AG20443 (cell line): ENCODE results near the gene ZFYVE21.
"Not testable (repeated sequence)": the region's sequence is repeated elsewhere in the genome, so short reads cannot be mapped to it uniquely, and the experiment has no call there.

Experiments
- DNase-seq: peaks from one replicate; pipeline ENCODE4 v3.0.0; 2012; ENCODE audit warnings: low spot score, mixed read lengths

ZFYVE21 gene

GRCh38 chr14:103715052-103716000 is at the start of gene ZFYVE21, which contains the start of gene XRCC3:
Gene ZFYVE21 (plus strand): TSS chr14:103715810. CDS start chr14:103715842, 32 bp downstream.
Gene XRCC3 (minus strand): TSS chr14:103715451. CDS start chr14:103711087, 4,364 bp downstream.
- peak; percentile 100 for DNase-seq

DNA sequence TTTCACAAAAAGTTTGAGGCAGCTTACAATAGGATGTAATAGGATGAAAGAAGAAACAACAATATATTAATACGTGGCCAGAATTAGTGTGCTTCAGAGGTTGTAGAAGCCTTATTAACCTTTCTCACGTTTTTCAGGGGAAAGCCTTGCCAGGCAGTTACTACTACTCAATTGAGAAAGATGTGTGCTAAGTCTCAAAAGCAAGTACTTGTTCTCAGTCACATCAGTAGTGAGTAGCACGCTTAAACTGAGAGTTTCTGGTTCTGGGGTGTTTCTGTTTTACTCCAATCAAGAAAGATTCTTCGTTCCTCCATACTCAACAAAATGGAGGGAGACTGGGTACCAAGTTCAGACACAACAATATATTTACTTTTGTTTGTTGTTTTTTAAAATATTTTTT is 47.9 kb upstream of the ZFYVE21 start:
- DNase-seq: no peak

DNA sequence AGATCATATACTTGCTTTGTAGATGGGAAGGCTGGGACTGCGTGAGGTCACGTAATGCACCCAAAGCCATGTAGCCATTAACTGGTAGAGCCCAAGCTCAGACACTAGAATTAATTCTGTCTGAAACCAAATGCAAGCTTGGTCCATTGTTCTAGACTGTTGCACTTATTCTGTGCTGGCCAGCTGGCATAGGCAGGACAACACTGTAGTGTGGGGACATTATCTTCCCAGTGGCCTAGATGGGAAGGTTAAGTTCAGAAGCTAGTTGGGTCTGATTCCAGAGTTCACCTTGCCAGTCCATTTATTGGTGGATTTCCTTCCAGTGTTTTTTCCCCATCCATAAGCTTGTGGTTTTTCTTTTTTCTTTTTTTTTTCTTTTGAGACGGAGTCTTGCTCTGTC is 47.5 kb upstream of the ZFYVE21 start:
- DNase-seq: no peak

GRCh38 chr14:103669370-103669769 is 46.2 kb upstream of the ZFYVE21 start:
- no peak for DNase-seq

- no peak for DNase-seq
These were observed 43.7 kb upstream of the ZFYVE21 start for GRCh38 chr14:103671911-103672310.

DNA sequence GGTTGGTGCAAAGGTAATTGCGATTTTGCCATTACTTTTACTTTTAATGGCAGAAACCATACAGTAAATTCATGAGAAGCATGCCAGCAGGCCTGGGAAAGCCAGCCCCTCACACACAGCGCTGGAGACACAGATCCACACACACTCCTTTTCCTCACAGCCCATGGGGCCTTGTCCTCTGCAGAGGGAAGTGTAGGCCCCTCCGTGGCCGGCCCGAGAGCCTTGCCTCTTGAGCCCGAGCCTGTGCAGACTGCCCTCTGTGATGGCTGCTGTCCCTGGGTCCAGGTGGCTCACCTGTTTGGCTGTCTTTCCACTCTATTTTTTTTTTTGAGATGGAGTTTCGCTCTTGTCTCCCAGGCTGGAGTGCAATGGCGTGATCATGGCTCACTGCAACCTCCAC is 39.7 kb upstream of the ZFYVE21 start:
- DNase-seq: no peak

DNA sequence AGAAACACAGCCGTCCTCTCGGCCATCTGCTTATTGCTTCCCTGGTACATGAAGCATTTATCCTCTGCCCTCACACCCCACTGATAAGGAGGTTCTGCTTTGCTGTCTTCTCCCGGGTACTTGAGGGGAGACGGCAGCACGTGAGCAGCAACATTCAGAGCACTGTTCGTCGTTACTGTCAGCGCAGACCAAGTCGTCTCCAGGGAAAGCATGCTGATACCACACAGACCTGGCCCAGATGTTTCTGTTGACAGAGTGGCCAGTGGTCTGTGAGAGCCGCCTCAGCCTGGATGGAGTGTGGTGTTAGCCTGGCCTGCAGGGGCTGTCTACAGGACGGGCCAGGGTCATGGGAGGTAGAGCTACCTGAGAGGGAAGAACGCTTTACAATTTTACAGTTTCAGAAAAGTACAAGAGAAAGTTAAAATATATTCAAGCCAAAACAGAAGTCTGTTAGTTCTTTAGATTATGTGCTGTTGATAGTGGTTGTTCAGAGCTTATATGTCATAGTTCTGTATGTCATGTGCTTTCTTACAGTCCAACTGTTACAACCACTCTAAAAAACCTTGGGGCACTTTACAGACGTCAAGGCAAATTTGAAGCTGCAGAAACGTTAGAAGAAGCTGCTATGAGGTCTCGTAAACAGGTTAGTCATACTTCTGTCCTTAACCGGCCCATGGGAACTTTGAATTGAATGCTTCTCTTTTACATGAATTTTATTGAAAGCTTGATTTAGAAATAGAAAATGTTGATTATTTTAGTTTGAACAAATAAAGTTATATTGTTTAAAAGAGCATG is 38.5 kb upstream of the ZFYVE21 start:
- DNase-seq: no peak

GRCh38 chr14:103679351-103679750 is 36.3 kb upstream of the ZFYVE21 start:
- DNase-seq: peak; percentile 60

DNA sequence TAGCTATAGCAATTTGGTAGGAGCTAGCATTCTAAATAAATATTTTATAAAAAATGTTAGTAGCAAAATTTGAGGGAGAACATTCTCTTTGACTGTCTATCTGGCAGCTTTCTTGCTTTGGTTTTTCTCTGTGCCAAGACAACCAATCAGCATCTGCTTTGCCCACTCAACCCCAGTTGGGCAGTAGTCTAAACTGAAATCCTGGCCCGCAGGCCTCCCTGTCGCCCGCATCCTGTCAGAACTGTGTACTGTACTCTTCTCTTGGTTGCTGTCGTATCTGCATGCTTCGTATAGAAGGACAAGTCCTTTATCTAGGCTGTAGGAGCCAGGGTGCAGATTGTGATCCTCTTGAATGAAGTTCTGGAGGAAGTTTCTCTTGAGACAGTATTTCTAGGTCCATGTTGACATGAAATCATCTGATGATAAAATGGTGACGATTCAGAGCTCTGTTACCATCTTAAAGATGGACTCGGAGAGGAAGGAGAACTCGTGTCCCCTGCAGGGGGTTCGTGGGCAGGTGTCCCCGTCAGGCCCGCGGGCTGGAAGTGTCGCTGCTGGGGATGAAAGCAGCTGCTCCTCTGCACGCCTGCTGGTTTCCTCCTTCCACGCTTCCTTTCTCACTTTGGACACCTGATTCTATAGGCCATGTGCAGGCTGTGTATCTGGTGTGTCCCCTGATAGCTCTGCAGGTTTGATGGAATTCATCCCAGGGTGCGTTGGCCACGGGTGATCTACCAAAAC is 34.9 kb upstream of the ZFYVE21 start:
- no peak for DNase-seq

DNA sequence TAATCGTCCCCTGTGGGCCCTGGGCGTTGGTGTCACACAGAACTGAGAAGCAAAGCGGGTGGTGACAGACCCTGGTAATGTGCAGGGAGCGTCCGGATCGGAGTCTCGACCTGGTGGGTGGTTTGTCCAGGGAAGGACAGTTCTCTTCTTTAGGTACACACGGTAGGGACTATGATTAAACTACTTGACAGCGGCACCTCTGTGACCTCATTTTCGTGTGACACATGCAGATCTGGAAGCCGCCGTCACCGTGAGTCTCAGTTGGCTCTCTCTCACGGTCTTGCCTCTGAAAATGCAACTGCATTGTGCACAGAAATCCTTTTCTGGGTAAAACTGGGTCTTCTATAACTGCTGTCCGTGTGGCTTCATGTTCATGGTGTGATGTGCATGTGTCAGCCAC is 32.5 kb upstream of the ZFYVE21 start:
- DNase-seq: no peak

GRCh38 chr14:103684471-103684870 is 31.1 kb upstream of the ZFYVE21 start:
- DNase-seq: no peak

DNA sequence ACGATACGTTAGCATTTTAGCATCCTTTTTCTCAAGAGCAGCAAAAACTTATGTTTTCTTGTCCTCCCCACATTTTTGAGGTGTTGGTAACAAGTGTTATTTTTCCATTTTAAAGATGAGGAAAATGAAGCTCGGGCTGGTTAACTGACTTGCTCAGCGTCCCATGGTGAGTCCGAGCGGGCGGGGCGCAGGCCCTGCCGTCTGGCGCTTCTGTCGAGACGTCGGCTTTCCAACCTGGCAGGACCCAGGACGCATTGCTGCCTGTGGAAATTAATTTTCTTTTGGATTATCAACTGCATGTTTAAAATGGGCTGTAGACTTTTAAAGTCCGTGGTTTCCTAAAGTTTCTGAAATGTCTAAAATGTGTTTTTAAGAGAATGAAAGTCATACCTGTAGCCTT is 30.7 kb upstream of the ZFYVE21 start:
- no peak for DNase-seq

- DNase-seq: no peak
These were observed 30.1 kb upstream of the ZFYVE21 start for GRCh38 chr14:103685276-103686211.

- no peak for DNase-seq
These were observed 28.7 kb upstream of the ZFYVE21 start for GRCh38 chr14:103686831-103687485.

DNA sequence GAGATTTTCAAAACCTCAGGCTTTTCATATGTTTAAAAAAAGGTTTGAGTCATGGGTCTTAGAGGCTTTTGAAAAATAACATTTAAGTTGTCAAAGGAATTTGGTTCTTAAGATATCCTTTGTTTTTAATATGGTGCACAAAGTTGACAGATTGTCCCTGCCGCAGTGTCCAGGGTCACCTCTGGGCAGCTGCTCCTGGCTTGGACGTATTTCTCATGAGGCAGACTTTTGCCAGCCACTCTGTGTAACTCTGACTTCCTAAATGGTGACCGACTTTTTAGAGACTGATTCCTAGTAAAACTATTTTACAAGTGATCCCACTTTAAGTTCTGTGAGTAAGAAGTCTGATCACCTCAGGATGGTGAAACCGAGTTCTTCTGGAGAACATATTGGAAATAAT is 27.9 kb upstream of the ZFYVE21 start:
- no peak for DNase-seq

- DNase-seq: no peak
These were observed 27.2 kb upstream of the ZFYVE21 start for GRCh38 chr14:103688441-103688840.

- DNase-seq: peak; percentile 42
These were observed 26.4 kb upstream of the ZFYVE21 start for GRCh38 chr14:103688906-103689902.

DNA sequence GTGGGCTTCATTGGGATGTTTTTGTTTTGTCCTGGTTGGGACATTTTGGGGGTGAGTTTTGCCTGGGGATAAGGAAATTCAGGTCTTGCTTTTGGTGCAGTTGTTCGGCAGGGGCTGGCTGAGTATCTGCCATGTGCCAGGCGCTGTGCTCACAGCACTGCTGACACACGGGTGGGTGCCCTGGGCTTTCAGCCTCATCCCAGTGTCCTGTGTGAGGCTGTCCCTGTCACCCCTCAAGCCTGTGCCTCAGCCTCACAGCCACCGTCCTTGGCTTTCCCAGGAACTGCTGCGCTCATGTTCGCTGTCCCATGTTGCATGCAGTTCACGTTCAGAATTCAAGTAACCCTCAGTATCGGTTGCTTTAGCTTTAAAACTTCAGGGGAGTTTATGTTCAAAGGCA is 25.3 kb upstream of the ZFYVE21 start:
- DNase-seq: no peak

- not testable (repeated sequence) for DNase-seq
These were observed 24.0 kb upstream of the ZFYVE21 start for GRCh38 chr14:103691655-103692054.
